Measurements from ENCODE around the gene WRAP73. TPM values are rescaled to one million over a fixed set of nuclear protein-coding genes. Genes with fewer than 3 reads are reported as not detected.

WRAP73 gene
- total RNA-seq, 4 donors from 2014 or later: 12.5 to 20.6 (median 15.3) TPM

GRCh38 chr1:3690282-3691065 lies 40.6 kb upstream of the WRAP73 start:
- no peak for TF ChIP-seq POLR2A (IDR thresholded peaks at IDR 0.05)
- TF ChIP-seq, protein P1, sequence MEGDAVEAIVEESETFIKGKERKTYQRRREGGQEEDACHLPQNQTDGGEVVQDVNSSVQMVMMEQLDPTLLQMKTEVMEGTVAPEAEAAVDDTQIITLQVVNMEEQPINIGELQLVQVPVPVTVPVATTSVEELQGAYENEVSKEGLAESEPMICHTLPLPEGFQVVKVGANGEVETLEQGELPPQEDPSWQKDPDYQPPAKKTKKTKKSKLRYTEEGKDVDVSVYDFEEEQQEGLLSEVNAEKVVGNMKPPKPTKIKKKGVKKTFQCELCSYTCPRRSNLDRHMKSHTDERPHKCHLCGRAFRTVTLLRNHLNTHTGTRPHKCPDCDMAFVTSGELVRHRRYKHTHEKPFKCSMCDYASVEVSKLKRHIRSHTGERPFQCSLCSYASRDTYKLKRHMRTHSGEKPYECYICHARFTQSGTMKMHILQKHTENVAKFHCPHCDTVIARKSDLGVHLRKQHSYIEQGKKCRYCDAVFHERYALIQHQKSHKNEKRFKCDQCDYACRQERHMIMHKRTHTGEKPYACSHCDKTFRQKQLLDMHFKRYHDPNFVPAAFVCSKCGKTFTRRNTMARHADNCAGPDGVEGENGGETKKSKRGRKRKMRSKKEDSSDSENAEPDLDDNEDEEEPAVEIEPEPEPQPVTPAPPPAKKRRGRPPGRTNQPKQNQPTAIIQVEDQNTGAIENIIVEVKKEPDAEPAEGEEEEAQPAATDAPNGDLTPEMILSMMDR (IDR thresholded peaks at IDR 0.05): no peak
- DNase-seq (ENCODE audit: low spot score in 2 of 2): no peak
- 66 to 79% methylated on average over 41 to 47 of the region's 50 CpGs for WGBS, 2 donors
- no peak overlapping the region for H3K4me3 ChIP-seq (ENCODE audit: low read depth, poor library complexity, severe bottlenecking)
- intact Hi-C loops (cut with DNase I; ENCODE audit: low total_unique reads): no loop called here

DNA sequence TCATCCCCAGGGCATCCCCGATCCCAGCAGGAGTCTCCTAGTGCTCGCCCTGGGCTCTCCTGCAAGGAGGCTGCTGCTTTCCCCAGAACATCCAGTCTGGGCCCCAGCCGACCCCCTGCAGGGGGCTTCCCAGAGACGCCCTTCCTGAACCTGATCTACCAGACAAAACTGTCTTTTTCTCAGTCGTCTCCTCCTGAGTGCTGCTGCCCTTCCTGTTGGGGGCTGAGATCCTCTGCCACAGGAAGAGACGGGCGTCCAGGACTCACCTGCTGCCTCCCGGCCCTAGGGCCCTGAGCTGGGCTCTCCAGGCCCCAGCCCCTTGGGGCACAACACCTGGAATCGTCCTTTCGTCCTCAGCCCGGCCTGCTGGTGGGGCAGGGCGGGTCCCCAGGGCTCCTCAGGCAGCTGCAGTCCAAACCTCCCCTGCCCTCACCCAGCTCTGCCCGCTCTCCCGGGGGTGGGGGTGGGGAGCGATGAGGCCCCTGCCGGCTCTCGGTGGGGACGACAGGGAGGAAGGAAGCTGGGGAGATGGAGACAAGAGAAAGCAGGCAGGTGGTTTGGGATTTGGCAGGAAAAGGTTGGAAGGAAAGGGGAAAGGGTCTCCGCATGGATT lies 39.3 kb upstream of the WRAP73 start:
- intact Hi-C loops (cut with DNase I; ENCODE audit: low total_unique reads): no loop called here
- TF ChIP-seq, protein P1 (IDR thresholded peaks at IDR 0.05): no peak
- no peak for TF ChIP-seq POLR2A (IDR thresholded peaks at IDR 0.05)
- WGBS, 2 donors: 48 to 57% methylated on average over 19 of the region's 19 CpGs
- DNase-seq (ENCODE audit: low spot score in 2 of 2): no peak
- H3K4me3 ChIP-seq (ENCODE audit: low read depth, poor library complexity, severe bottlenecking): no peak overlapping the region

DNA sequence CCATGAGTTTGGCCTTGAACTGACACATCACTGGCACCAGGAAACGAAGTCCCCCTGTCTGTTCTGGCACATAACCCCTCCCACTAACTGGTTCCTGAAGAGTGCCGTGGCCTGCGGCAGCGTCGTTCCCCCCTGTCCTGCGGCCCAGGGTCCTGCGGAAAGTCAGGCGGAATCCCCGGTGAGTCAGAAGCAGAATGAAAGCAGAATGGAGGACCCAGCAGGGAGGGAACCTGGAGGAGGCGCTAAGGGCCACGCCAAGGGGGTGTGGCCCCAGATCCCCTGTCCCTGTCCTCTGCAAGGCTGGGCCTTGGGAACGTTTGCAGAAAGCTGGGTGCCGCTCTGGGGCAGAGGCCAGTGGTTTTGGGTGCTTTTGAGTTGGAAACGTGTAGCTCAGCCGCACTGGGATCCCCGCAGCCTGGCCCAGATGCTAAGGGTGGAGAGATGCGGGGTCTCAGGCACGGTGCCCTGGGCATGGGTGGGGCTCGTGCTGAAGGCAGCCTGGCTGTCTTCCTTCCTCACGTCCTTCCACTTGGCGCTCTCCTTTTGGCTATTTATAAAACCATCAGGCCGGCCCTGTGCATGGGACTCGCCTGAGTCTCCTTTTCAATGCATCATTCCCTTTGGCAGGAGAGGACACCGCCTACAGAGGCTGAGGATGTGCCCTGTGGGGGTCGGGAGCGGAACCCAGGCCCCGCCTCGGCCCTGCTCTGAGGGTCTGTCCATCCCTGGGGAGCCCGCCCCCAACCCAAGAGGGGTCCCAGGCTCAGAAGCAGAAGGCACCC lies 38.6 kb upstream of the WRAP73 start:
- intact Hi-C loops (cut with DNase I; ENCODE audit: low total_unique reads): no loop called here
- 21 to 38% methylated on average over 21 to 29 of the region's 29 CpGs for WGBS, 2 donors

DNA sequence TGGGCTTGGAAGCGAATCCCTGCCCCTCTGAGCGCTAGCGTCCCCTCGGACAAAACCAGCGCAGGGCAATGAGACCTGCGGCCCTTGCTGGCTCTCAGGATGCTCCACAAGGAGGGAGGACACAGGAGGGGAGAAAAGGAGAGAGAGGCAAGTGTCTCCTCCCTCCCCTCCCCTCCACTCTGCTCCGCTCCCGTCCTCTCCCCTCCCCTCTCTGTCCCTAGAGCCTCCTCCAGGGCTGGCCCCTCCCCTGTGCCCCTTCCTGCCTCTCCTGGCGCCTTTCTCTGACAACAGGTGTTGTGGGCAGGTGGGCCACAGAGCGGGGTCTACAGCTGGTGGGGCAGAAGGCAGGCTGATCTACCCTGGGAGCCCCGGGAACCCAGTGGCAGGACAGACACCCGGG lies 37.6 kb upstream of the WRAP73 start:
- TF ChIP-seq, protein P1 (IDR thresholded peaks at IDR 0.05): no peak
- TF ChIP-seq POLR2A (IDR thresholded peaks at IDR 0.05): no peak
- H3K4me3 ChIP-seq (ENCODE audit: low read depth, poor library complexity, severe bottlenecking): no peak overlapping the region
- DNase-seq (ENCODE audit: low spot score in 2 of 2): no peak
- intact Hi-C loops (cut with DNase I; ENCODE audit: low total_unique reads): no loop called here
- WGBS, 2 donors: 87 to 88% methylated on average over 10 to 12 of the region's 12 CpGs

More for the DNA sequence above, 38.6 kb upstream of the WRAP73 start:
- DNase-seq (ENCODE audit: low spot score in 2 of 2): no peak
- TF ChIP-seq, protein P1 (IDR thresholded peaks at IDR 0.05): no peak
- TF ChIP-seq POLR2A (IDR thresholded peaks at IDR 0.05): no peak
- no peak overlapping the region for H3K4me3 ChIP-seq (ENCODE audit: low read depth, poor library complexity, severe bottlenecking)

DNA sequence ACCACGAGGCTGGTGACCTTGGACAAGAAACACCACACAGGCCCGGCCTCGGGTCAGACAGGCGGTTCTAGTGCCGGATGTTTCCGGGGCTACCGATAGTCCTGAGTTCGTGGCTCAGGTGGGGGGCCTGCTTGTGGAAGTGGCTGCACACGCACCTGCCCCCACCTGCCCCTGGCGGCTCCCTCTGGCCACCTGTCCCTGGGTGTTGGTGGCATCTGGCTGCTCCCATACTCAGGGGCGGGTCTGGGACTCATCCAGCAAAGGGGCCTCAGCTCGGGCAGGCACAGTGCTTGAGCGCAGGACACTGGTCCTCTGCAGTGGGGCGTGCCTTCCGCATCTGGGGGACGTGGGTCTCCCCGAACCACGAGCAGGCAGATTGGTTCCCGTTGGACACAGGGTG lies 36.0 kb upstream of the WRAP73 start:
- 78% methylated on average over 14 to 19 of the region's 19 CpGs for WGBS, 2 donors
- no peak overlapping the region for H3K4me3 ChIP-seq (ENCODE audit: low read depth, poor library complexity, severe bottlenecking)
- no peak for DNase-seq (ENCODE audit: low spot score in 2 of 2)
- intact Hi-C loops (cut with DNase I; ENCODE audit: low total_unique reads): no loop called here
- TF ChIP-seq, protein P1 (IDR thresholded peaks at IDR 0.05): no peak
- TF ChIP-seq POLR2A (IDR thresholded peaks at IDR 0.05): no peak
